ENCODE measurements around the gene KRT79.

GRCh38 chr12:52799505-52800211, 34.5 kb downstream of the KRT79 start:
- no peak for TF ChIP-seq POLR2A (conservative IDR thresholded peaks at IDR 0.05)
- TF ChIP-seq CREB1 (IDR thresholded peaks at IDR 0.05) = no peak
- TF ChIP-seq CREB1 (CRISPR knock-in tag; IDR thresholded peaks at IDR 0.05) = no peak
- TF ChIP-seq MAX (CRISPR knock-in tag; IDR thresholded peaks at IDR 0.05) = no peak
- no peak for TF ChIP-seq CTCF (IDR thresholded peaks at IDR 0.05 in 2 of 3, conservative IDR thresholded peaks at IDR 0.05 in 1 of 3; ENCODE audit: insufficient read depth in 2 of 3, low read depth in 1 of 3, low read length in 3 of 3)
- no peak for TF ChIP-seq POLR2AphosphoS5 (IDR thresholded peaks at IDR 0.05; ENCODE audit: control insufficient read depth, insufficient read depth, low read depth, low read length)
- no peak for TF ChIP-seq MYC (IDR thresholded peaks at IDR 0.05; ENCODE audit: low read depth, low read length)
- TF ChIP-seq MYC (CRISPR knock-in tag; IDR thresholded peaks at IDR 0.05; ENCODE audit: borderline replicate concordance, low read depth) = no peak
- no peak for TF ChIP-seq TAF1 (IDR thresholded peaks at IDR 0.05; ENCODE audit: control insufficient read depth, extremely low read depth, insufficient read depth, low read length, severe bottlenecking)
- TF ChIP-seq GATAD2A (IDR thresholded peaks at IDR 0.05) = no peak

Data from K562 (cell line).